T-helper 2 cell treated with Interferon-gamma antibody and Interleukin-4, amounts not matched to agents 5 μg/mL and 100 μg/mL, for 36 hours (primary cell): ENCODE results near the gene BTN3A1.
"Not testable (repeated sequence)": the region's sequence is repeated elsewhere in the genome, so short reads cannot be mapped to it uniquely, and the experiment has no call there.

Experiments used
- DNase-seq: peaks from one replicate; pipeline ENCODE4 v3.0.0; 2021; ENCODE audit warnings: low spot score
- H3K27ac Mint-ChIP-seq: one replicate; pipeline ENCODE4 v1.8.0; 2021; ENCODE audit warnings: mild to moderate bottlenecking, mixed read lengths
- H3K27me3 Mint-ChIP-seq: one replicate; pipeline ENCODE4 v1.8.0; 2021; ENCODE audit warnings: low read depth, mixed read lengths
- H3K36me3 Mint-ChIP-seq: one replicate; pipeline ENCODE4 v1.8.0; 2021; ENCODE audit warnings: low read depth, mixed read lengths
- H3K4me1 Mint-ChIP-seq: one replicate; pipeline ENCODE4 v1.8.0; 2021; ENCODE audit warnings: low read depth, mixed read lengths
- H3K4me3 Mint-ChIP-seq: one replicate; pipeline ENCODE4 v1.8.0; 2022; ENCODE audit warnings: mild to moderate bottlenecking, moderate library complexity, mixed read lengths
- H3K9me3 Mint-ChIP-seq: one replicate; pipeline ENCODE4 v1.8.0; 2021; ENCODE audit warnings: mixed read lengths

BTN3A1 gene

DNA sequence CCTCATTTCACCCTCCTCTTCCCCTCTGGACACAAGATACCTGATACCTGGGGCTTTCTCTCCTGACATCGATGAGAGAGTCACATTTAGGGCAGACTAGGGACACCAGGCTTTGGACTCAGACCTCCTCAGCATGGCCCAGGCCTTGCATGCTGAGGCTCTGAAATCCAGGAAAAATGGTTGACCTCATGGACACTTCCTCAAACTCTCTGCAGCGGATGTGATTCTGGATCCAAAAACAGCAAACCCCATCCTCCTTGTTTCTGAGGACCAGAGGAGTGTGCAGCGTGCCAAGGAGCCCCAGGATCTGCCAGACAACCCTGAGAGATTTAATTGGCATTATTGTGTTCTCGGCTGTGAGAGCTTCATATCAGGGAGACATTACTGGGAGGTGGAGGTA is 10.9 kb downstream of the BTN3A1 start:
- Mint-ChIP-seq H3K27ac (no peak overlapping the region), H3K4me3 (no peak overlapping the region), H3K36me3 (peaks cover 84% of the 10 kb centered on the region), H3K27me3 (no peaks in the 10 kb centered on the region), H3K9me3 (peaks cover 25% of the 10 kb centered on the region), H3K4me1 (peaks cover 3% of the 10 kb centered on the region)
- no peak for DNase-seq

DNA sequence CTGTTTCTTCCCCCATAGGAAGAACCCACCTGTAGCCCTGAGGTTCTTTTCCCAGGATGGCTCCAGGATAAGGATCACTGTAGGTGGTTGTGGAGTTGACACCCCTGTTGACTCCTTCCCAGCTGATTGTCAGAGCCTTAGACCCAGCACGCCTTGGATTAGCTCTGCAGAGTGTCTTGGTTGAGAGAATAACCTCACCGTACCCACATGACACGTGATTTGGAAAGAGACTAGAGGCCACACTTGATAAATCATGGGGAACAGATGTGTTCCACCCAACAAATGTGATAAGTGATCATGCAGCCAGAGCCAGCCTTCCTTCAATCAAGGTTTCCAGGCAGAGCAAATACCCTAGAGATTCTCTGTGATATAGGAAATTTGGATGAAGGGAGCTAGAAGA is 12.2 kb downstream of the BTN3A1 start:
- DNase-seq = no peak
- peaks cover 37% of the 10 kb centered on the region for H3K9me3 Mint-ChIP-seq
- H3K4me1 Mint-ChIP-seq = peaks cover 2% of the 10 kb centered on the region
- H3K4me3 Mint-ChIP-seq = no peak overlapping the region
- peaks cover 85% of the 10 kb centered on the region for H3K36me3 Mint-ChIP-seq
- H3K27ac Mint-ChIP-seq = no peak overlapping the region
- no peaks in the 10 kb centered on the region for H3K27me3 Mint-ChIP-seq

GRCh38 chr6:26415036-26415614 is 13.1 kb downstream of the BTN3A1 start:
- peaks cover 2% of the 10 kb centered on the region for H3K4me1 Mint-ChIP-seq
- H3K36me3 Mint-ChIP-seq = peaks cover 77% of the 10 kb centered on the region
- H3K27ac Mint-ChIP-seq = no peak overlapping the region
- H3K9me3 Mint-ChIP-seq = peaks cover 38% of the 10 kb centered on the region
- DNase-seq = no peak
- no peaks in the 10 kb centered on the region for H3K27me3 Mint-ChIP-seq
- no peak overlapping the region for H3K4me3 Mint-ChIP-seq

DNA sequence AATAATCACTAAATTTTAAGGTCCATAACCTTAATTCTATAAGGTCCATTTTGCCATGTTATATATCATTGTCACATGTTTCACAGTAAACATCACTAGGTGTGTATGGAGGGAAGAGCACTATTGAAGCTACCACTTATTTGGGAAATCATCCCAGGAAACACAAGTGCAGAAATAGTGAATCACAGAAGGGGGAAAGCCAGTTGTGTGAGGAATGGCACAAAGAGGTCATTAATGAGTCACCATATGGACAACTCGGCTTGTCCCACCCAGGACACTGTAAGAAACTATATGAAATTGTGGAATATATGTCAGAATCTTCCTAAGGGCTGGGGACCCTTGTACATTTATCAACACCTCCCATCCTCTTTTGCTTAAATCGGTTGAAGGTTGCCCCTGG is 13.7 kb downstream of the BTN3A1 start:
- no peaks in the 10 kb centered on the region for H3K27me3 Mint-ChIP-seq
- H3K9me3 Mint-ChIP-seq = peaks cover 38% of the 10 kb centered on the region

DNA sequence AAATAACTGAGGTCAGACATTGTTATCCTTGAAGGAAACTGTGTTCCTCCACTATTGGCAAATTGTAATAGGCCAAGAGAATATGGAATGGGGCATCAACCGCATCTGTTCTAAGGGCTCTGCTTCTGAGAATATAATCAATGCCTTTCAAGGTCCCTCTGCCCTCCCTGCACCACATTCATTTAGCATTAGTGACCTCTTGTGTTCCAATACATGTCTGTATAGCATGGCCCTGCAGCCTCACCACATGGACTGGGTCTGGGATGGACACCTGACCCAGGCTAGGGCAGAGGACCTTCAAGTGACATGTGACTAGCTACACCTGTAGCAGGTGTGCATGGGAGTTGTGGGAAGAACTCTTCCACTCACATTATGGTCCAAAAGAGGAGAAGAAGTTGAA is 14.2 kb downstream of the BTN3A1 start:
- H3K9me3 Mint-ChIP-seq = peaks cover 38% of the 10 kb centered on the region
- H3K27me3 Mint-ChIP-seq = no peaks in the 10 kb centered on the region
- no peak overlapping the region for H3K4me3 Mint-ChIP-seq
- DNase-seq = no peak
- no peak overlapping the region for H3K27ac Mint-ChIP-seq
- peaks cover 2% of the 10 kb centered on the region for H3K4me1 Mint-ChIP-seq
- H3K36me3 Mint-ChIP-seq = peaks cover 67% of the 10 kb centered on the region

More for the DNA sequence above, 13.7 kb downstream of the BTN3A1 start:
- H3K4me1 Mint-ChIP-seq = peaks cover 2% of the 10 kb centered on the region
- H3K36me3 Mint-ChIP-seq = peaks cover 71% of the 10 kb centered on the region
- no peak overlapping the region for H3K27ac Mint-ChIP-seq
- H3K4me3 Mint-ChIP-seq = no peak overlapping the region
- no peak for DNase-seq

GRCh38 chr6:26418077-26418476 is 16.0 kb downstream of the BTN3A1 start:
- H3K9me3 Mint-ChIP-seq = peaks cover 38% of the 10 kb centered on the region

GRCh38 chr6:26418795-26419194 is 16.7 kb downstream of the BTN3A1 start:
- H3K4me1 Mint-ChIP-seq, H3K27me3 Mint-ChIP-seq, H3K4me3 Mint-ChIP-seq, DNase-seq, H3K27ac Mint-ChIP-seq: not testable (repeated sequence)
- Mint-ChIP-seq H3K36me3 (peaks cover 44% of the 10 kb centered on the region), H3K9me3 (peaks cover 38% of the 10 kb centered on the region)

More at GRCh38 chr6:26418077-26418476, 16.0 kb downstream of the BTN3A1 start:
- not testable (repeated sequence) for H3K4me1 Mint-ChIP-seq, H3K4me3 Mint-ChIP-seq, H3K27me3 Mint-ChIP-seq, DNase-seq, H3K27ac Mint-ChIP-seq
- peaks cover 51% of the 10 kb centered on the region for H3K36me3 Mint-ChIP-seq

DNA sequence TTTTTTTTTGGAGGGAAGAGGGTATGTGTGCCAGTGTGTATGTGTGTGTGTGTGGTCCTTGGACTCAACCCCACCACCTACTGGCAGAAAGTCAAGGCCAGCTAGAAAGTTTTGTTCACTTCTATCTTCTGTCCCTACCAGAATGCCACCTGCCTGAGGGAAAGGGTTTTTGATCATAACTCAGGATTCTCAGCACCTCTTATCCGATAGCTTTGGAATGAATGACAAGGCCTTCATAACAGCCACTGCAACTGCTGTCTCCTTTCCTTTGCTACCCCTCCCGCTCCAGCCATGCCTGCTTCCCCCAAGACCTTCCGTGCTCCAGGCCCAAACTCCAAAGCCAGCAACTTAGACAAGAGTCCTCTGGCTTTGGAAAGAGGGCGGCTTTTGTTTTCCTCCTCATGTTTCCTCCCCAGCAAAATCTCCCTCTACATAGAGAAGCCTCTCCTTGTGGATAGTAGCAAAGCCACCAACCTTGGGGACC is 18.7 kb downstream of the BTN3A1 start:
- no peak overlapping the region for H3K4me3 Mint-ChIP-seq
- peaks cover 8% of the 10 kb centered on the region for H3K4me1 Mint-ChIP-seq
- peaks cover 28% of the 10 kb centered on the region for H3K36me3 Mint-ChIP-seq
- H3K27ac Mint-ChIP-seq = no peak overlapping the region
- H3K9me3 Mint-ChIP-seq = peaks cover 35% of the 10 kb centered on the region
- no peaks in the 10 kb centered on the region for H3K27me3 Mint-ChIP-seq
- DNase-seq = no peak

DNA sequence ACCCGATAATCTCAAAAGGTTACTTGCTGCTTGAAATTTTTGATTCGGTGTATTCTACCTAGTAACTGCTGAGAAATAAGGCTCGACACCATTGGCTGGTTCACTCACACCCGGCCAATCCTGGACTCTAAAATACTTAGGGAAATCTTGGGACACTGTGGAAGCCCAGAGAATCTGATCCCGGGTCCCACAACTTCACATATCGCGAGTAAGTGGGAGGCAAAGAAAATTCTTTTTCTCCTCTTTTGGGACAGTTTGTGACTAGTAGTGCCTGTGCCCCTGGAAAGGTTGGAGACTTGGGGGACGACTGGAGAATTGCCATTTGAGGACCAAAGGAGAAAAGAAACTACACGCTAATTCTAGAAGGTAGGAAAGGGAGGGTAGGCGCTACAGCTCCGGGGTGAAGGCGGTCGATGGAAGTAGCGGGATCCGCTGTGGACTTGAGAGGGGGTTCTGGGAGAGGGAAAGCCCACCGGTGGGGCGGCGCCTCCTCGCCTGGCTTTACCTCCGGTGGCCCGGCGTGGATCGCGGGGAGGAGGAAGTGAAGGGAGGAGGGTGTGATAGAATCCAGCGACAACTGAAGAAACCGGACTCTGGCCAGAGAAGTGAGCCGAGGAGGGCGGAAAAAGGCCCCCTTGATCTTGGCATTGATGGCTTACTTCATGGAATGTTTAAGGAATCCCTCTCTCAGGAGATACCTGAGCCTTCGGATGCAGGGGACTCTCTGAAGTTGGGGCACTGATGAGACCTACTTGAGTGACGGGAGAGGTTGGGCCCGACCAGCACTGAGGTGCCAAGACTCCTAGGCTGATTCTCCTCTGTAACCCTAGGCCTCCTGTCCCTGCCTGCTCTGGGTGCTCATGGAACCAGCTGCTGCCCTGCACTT is 19.4 kb downstream of the BTN3A1 start:
- H3K4me3 Mint-ChIP-seq = no peak overlapping the region
- peaks cover 8% of the 10 kb centered on the region for H3K4me1 Mint-ChIP-seq
- H3K27ac Mint-ChIP-seq = peak overlapping the region; percentile 75
- peaks cover 25% of the 10 kb centered on the region for H3K36me3 Mint-ChIP-seq
- H3K27me3 Mint-ChIP-seq = no peaks in the 10 kb centered on the region
- DNase-seq = peak; percentile 51
- peaks cover 27% of the 10 kb centered on the region for H3K9me3 Mint-ChIP-seq

- no peak overlapping the region for H3K4me3 Mint-ChIP-seq
- no peak for DNase-seq
- H3K27me3 Mint-ChIP-seq = no peaks in the 10 kb centered on the region
- peaks cover 19% of the 10 kb centered on the region for H3K9me3 Mint-ChIP-seq
- peaks cover 14% of the 10 kb centered on the region for H3K4me1 Mint-ChIP-seq
- peaks cover 28% of the 10 kb centered on the region for H3K36me3 Mint-ChIP-seq
- H3K27ac Mint-ChIP-seq = peak overlapping the region; percentile 75
These were observed 20.3 kb downstream of the BTN3A1 start for GRCh38 chr6:26422329-26422728.

DNA sequence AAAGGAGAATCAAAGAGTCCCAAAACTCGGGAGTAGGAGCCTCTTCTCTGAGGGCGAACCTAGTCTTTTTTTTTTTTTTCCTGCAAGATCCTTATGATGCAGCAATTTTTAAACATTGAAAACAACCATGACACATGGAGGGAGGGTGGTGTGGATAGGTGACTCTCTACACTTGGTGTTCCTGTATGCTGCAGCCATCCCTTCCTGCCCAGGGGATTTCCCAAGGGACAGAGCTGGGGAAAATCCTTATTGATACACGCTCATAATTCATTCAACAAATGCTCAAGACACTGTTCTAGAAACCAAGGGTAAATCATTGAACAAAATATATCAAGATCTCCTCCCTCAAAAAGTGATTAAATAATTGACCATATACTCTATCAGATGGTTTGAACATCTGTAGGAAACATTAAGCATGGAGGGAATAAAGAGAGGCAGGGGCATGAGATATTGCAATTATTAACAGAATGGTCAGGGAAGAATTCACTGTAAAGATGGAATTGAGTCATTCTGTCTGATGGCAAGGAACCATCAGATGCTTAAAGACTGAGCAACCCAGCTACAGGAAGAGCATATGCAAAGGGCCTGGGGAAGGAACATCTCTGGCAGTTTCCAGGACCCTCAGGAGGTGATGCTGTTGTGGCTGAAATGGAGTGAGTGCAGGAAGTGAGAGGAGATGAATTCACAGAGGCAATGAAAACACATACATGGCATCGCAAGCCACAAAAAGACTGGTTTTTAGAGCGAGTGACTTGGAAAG is 24.8 kb downstream of the BTN3A1 start:
- Mint-ChIP-seq H3K4me1 (peaks cover 18% of the 10 kb centered on the region), H3K4me3 (no peak overlapping the region), H3K36me3 (peaks cover 21% of the 10 kb centered on the region), H3K9me3 (no peaks in the 10 kb centered on the region), H3K27ac (no peak overlapping the region), H3K27me3 (no peaks in the 10 kb centered on the region)
- no peak for DNase-seq

DNA sequence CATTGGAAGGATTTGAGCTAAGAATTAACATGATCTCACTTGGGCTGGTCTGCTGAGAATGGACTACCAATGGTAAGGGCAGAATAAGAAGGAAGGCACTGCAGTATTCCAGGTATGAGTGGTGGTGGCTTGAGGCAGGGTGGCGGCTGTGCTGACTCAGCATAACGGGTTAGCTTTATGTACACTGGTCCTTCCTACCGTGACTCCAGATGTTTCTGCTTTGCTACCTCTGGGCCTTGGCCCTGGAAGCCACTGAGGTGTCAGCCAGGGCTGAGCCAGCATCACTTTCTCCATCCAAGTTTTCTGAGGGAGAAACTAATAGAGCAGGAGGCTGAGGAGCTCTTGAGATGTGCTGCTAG is 25.4 kb downstream of the BTN3A1 start:
- H3K36me3 Mint-ChIP-seq = peaks cover 21% of the 10 kb centered on the region
- peaks cover 16% of the 10 kb centered on the region for H3K4me1 Mint-ChIP-seq
- no peaks in the 10 kb centered on the region for H3K9me3 Mint-ChIP-seq
- no peak overlapping the region for H3K27ac Mint-ChIP-seq
- H3K4me3 Mint-ChIP-seq = no peak overlapping the region
- no peaks in the 10 kb centered on the region for H3K27me3 Mint-ChIP-seq
- no peak for DNase-seq

DNA sequence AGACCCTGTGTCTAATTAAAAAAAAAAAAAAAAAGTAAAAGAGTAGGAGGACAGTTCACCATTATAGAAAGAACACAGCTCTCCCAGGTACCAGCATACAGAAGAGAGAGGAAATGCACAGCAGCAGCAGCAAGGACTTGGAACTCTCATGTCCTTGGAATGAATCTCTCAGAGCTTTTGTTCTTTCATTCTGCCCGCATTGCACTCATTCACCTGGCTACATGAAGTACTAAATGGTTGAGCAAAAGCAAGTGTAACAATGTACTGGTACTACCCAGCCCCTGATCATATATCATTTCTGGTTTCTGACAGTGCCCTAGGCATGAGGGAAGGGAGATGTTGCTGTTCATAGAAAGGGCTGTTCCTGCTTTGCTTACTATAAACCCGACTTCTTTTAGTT is 26.1 kb downstream of the BTN3A1 start:
- no peaks in the 10 kb centered on the region for H3K9me3 Mint-ChIP-seq
- peaks cover 21% of the 10 kb centered on the region for H3K36me3 Mint-ChIP-seq
- no peak overlapping the region for H3K4me3 Mint-ChIP-seq
- no peak for DNase-seq
- no peak overlapping the region for H3K27ac Mint-ChIP-seq
- peaks cover 16% of the 10 kb centered on the region for H3K4me1 Mint-ChIP-seq
- no peaks in the 10 kb centered on the region for H3K27me3 Mint-ChIP-seq

DNA sequence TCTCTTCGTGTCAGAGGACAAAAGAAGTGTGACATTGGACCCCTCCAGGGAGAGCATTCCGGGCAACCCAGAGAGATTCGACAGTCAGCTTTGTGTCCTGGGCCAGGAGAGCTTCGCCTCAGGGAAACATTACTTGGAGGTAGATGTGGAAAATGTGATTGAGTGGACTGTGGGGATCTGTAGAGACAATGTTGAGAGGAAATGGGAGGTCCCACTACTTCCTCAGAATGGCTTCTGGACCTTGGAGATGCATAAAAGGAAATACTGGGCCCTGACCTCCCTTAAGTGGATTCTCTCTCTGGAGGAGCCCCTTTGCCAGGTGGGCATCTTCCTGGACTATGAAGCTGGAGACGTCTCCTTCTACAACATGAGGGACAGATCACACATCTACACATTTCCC is 28.7 kb downstream of the BTN3A1 start:
- no peak overlapping the region for H3K27ac Mint-ChIP-seq
- no peak for DNase-seq
- H3K27me3 Mint-ChIP-seq = no peaks in the 10 kb centered on the region
- H3K4me3 Mint-ChIP-seq = no peak overlapping the region
- H3K4me1 Mint-ChIP-seq = peaks cover 12% of the 10 kb centered on the region
- peaks cover 24% of the 10 kb centered on the region for H3K36me3 Mint-ChIP-seq
- H3K9me3 Mint-ChIP-seq = peaks cover 10% of the 10 kb centered on the region
